Gastrocnemius medialis (tissue), 4 donors: ENCODE measurements around the gene FAAP20.

Source experiments
- CTCF ChIP-seq, 5 experiments: fragments of 450-650 bp in 3 of 5; fragments of 200-600 bp in 2 of 5; sonication (generic) in 2 of 5; IDR thresholded peaks in 4 of 5; conservative IDR thresholded peaks in 1 of 5; 1 replicate in 4 of 5; 2 replicates in 1 of 5; pipeline ENCODE4 v1.5.1; 2016 to 2019; ENCODE audit warnings: antibody characterized with exemption in 5 of 5, mild to moderate bottlenecking in 3 of 5, moderate library complexity in 3 of 5
- POLR2A ChIP-seq, 2 donors: fragments of 450-650 bp; IDR thresholded peaks; one replicate each; pipeline ENCODE4 v1.6.1; 2017; ENCODE audit warnings: antibody characterized with exemption in 2 of 2, mild to moderate bottlenecking in 2 of 2, moderate library complexity in 2 of 2

GRCh38 chr1:2150801-2151200 lies 43.8 kb downstream of the FAAP20 start:
- no peak for TF ChIP-seq CTCF (IDR thresholded peaks at IDR 0.05 in 4 of 5, conservative IDR thresholded peaks at IDR 0.05 in 1 of 5)
- TF ChIP-seq POLR2A (IDR thresholded peaks at IDR 0.05): no peak
